NCI-H2171 treated with DMSO at 0.1 percent for 48 hours (cell line): ENCODE measurements around the gene MRPL54.
"Not testable (repeated sequence)": the region's sequence is repeated elsewhere in the genome, so short reads cannot be mapped to it uniquely, and the experiment has no call there.

Experiments
- DNase-seq: peaks from one replicate; lab custom pipeline; 2025; lab: John Stamatoyannopoulos, UW

MRPL54 gene

DNA sequence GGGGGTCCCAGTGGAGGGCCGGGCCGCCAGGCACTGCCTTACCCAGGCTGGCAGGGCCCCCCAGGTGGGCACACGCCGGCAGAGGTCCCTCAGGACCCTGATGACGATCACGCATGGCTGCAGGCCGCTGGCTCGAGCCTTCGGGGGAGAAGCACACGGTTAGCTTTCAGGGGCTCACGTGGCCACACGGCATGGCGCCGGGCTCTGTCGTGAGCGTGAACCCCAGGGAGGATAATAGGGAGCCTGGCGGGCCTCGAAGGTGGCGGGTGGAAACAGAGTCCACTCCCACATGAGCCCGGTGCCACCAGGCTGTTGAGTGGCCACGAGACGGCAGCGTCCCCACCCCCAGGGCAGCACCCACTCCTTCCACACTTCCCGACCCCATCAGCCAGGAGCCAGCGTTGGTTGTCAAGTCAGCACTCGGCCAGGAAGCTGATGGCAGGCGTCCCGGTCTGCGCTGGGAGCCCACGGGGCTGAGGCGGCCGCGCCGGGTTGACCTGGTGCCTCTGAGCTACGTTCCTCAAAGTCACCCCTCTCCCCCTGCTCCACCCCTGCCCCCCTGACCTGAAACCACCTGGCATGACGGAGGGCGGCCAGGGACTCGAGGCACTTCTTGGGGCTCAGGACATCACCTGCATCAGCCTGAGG, 48.4 kb downstream of the MRPL54 start:
- no peak for DNase-seq

DNA sequence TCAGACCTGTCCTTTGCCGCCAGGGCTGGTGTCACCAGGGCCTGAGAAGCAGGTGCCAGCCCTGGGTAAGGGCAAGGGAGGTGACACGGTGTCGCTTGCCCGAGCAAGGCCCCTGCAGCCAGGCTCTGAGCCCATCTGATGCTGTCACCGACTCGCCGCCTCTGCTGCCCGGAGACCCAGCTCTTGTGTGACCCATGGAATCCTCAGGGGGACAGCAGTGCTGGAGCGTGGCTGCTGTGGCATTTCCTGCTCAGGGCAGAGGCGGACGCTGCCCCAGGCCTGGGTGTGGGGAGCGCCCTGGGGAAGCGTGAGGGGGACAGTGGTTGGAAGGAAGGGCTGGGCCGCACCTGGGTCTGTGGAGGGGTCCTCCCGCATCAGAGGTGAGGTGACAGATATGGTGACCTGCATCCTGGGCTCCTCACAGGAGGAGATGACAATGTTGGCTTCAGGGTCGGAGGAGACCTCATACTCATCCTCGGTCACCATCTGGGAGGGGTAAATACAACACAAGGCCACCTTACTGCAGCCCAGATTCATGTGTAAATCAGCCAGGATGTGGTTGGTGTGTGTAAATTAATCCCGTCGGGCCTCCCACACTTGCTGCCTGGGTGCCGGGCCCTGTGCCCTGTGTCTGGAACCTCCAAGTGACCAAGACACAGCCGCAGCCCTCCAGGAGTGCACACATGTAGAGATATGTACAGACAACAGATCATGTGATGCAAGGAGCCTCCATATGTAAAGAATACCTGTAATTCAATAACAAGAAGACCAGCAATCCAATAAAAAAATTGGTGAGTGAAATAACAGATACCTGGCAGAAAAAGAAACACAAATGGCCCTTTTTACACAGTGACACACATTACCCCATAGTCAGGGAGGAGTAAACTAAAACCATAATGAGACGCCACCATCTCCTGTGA, 51.3 kb downstream of the MRPL54 start:
- DNase-seq, result no peak

DNA sequence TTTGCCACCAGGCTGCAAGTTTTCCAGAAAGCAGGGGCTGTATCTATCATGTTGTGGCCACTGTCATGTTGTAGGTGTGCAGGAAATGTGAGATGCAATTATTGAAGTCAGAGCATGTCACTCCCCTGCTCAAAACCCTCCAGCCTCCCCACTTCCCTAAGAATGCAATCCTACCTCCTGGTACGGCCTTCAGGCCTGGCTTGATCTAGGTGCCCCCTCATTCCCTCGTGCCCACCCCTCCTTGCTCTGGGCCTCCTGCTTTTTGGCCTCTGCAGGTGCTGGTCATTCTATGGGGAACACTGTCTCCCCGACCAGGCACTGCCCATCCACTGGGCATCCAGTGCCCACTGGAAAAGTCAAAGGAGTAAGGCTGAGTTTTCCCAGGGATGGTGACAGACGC, 52.2 kb downstream of the MRPL54 start:
- DNase-seq, result no peak

DNA sequence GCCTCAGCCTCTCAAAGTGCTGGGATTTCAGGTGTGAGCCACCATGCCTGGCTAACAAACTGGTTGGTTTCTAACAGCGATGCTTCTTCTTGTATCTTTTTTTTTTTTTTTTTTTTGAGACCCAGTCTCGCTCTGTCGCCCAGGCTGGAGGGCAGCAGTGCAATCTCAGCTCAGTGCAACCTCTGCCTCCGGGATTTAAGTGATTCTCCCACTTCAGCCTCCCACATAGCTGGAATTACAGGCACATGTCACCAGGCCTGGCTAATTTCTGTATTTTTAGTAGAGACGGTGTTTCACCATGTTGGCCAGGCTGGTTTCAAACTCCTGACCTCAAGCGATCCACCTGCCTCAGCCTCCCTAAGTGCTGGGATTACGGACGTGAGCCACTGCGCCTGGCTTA, 53.7 kb downstream of the MRPL54 start:
- not testable (repeated sequence) for DNase-seq

DNA sequence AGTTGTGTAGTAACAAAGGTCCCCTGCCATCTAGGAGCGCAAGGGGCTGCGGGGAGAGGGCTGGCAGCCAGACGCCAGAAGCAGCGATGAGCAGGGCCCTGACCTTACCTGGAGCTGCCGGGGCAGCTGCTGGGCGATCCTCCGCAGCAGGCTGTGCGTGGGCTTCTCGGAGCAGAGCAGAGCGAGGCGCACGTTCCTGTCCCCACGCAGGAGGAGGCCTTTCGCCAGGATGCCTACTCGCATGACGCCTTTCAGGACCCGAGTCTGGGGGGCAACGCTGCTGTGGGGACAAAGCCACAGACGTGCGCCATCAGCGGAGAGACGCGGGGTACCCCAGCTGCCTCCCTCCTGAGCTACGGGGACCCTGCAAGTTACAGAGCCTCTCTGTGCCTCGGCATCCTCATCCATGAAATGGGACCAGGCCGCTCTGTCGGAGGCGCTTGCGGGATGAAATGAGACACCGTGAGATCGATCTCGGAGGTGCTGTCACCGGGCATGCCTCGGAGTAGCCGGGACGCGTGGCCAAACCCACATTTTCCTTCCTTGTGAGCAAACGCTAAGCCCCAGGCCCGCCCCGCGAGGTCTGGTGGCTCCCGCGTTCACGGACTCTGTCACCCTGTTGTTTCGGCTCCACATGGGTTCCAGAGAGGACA, 54.2 kb downstream of the MRPL54 start:
- no peak for DNase-seq
